ENCODE results near the gene KCNA2.

GRCh38 chr1:110551278-110551809 lies 54.8 kb downstream of the KCNA2 start:
- TF ChIP-seq CTCF (IDR thresholded peaks at IDR 0.05; ENCODE audit: low read depth, low read length, poor library complexity, severe bottlenecking) (no peak), EZH2phosphoT487 (IDR thresholded peaks at IDR 0.05; ENCODE audit: borderline replicate concordance, low read length) (no peak)

Measured in DOHH2 (cell line).